ENCODE data around the gene CITED4.

CITED4 gene

DNA sequence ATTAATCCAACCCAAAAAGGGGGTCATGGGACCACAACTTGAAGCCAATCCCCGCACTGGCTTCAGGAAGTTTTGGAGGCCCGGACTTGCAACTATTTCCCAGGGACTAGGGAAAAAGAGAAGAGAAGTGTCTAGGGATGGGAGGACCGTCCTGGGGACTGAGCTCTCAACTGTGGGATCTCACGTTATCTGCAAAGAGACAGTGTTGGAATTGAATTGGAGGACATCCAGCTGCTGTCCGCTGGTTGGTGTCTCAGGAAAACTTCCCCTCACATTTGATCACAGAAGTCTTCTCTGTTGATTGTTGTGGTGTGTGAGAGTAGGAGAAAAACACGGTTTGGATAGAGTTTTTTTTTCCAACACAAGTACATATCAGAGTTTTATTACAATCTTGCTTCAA lies 46.2 kb upstream of the CITED4 start:
- Histone ChIP-seq H2AFZ (ENCODE audit: low read length) (no peak overlapping the region), H3K27me3 (ENCODE audit: insufficient read depth, low read length, poor library complexity, severe bottlenecking) (no peaks in the 10 kb centered on the region), H3K79me2 (ENCODE audit: insufficient read depth, low read length) (no peaks in the 10 kb centered on the region)

DNA sequence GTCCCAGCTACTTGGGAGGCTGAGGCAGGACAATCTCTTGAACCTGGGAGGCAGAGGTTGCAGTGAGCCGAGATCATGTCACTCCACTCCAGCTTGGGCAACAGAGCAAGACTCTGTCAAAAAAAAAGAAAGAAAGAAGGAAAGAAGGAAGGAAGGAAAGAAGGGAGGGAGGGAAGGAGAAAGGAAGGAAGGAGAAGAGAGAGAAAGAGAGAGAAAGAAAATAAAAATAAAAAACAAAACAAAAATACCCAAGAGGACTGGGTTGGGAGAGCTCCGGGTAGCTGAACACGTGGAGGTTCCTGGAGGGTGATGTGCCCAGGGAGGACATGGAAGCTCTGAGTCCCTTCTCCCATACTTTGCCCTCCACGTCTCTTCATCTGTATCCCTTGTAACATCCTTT lies 45.7 kb upstream of the CITED4 start:
- H3K4me2 ChIP-seq (ENCODE audit: low read depth, low read length, poor library complexity, severe bottlenecking), result no peak overlapping the region
- no peaks in the 10 kb centered on the region for H3F3A ChIP-seq (ENCODE audit: low read depth)
- TF ChIP-seq, protein P1, sequence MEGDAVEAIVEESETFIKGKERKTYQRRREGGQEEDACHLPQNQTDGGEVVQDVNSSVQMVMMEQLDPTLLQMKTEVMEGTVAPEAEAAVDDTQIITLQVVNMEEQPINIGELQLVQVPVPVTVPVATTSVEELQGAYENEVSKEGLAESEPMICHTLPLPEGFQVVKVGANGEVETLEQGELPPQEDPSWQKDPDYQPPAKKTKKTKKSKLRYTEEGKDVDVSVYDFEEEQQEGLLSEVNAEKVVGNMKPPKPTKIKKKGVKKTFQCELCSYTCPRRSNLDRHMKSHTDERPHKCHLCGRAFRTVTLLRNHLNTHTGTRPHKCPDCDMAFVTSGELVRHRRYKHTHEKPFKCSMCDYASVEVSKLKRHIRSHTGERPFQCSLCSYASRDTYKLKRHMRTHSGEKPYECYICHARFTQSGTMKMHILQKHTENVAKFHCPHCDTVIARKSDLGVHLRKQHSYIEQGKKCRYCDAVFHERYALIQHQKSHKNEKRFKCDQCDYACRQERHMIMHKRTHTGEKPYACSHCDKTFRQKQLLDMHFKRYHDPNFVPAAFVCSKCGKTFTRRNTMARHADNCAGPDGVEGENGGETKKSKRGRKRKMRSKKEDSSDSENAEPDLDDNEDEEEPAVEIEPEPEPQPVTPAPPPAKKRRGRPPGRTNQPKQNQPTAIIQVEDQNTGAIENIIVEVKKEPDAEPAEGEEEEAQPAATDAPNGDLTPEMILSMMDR (conservative IDR thresholded peaks at IDR 0.05; ENCODE audit: low read length), result no peak
- no peak for TF ChIP-seq EZH2phosphoT487 (IDR thresholded peaks at IDR 0.05; ENCODE audit: borderline replicate concordance)
- no peaks in the 10 kb centered on the region for H3K4me1 ChIP-seq (ENCODE audit: insufficient read depth, low read length, poor library complexity, severe bottlenecking)
- H3K9ac ChIP-seq (ENCODE audit: low read depth, low read length, poor library complexity, severe bottlenecking), result no peak overlapping the region
- H2AFZ ChIP-seq (ENCODE audit: low read length), result no peak overlapping the region
- no peaks in the 10 kb centered on the region for H3K36me3 ChIP-seq (ENCODE audit: insufficient read depth, low read length)
- H3K9me2 ChIP-seq (replicated peaks; ENCODE audit: low read depth, low read length), result no peaks in the 10 kb centered on the region
- H3K27me3 ChIP-seq (ENCODE audit: insufficient read depth, low read length, poor library complexity, severe bottlenecking), result no peaks in the 10 kb centered on the region
- no peaks in the 10 kb centered on the region for H3K9me3 ChIP-seq (ENCODE audit: insufficient read depth, low read depth, low read length)
- H3K79me2 ChIP-seq (ENCODE audit: insufficient read depth, low read length), result no peaks in the 10 kb centered on the region
- no peak overlapping the region for H3K4me3 ChIP-seq (ENCODE audit: low read length, poor library complexity, severe bottlenecking)
- no peaks in the 10 kb centered on the region for H4K20me1 ChIP-seq (ENCODE audit: insufficient read depth, low read length, poor library complexity, severe bottlenecking)

More for the DNA sequence above, 46.2 kb upstream of the CITED4 start:
- Histone ChIP-seq H3K4me1 (ENCODE audit: insufficient read depth, low read length, poor library complexity, severe bottlenecking) (no peaks in the 10 kb centered on the region), H3K4me3 (ENCODE audit: low read length, poor library complexity, severe bottlenecking) (no peak overlapping the region), H3K9me3 (ENCODE audit: insufficient read depth, low read depth, low read length) (no peaks in the 10 kb centered on the region), H3K9ac (ENCODE audit: low read depth, low read length, poor library complexity, severe bottlenecking) (no peak overlapping the region), H4K20me1 (ENCODE audit: insufficient read depth, low read length, poor library complexity, severe bottlenecking) (no peaks in the 10 kb centered on the region), H3K9me2 (replicated peaks; ENCODE audit: low read depth, low read length) (no peaks in the 10 kb centered on the region), H3K4me2 (ENCODE audit: low read depth, low read length, poor library complexity, severe bottlenecking) (no peak overlapping the region), H3K36me3 (ENCODE audit: insufficient read depth, low read length) (no peaks in the 10 kb centered on the region), H3F3A (ENCODE audit: low read depth) (no peaks in the 10 kb centered on the region)
- TF ChIP-seq, protein P1 (conservative IDR thresholded peaks at IDR 0.05; ENCODE audit: low read length), result no peak
- no peak for TF ChIP-seq EZH2phosphoT487 (IDR thresholded peaks at IDR 0.05; ENCODE audit: borderline replicate concordance)

DNA sequence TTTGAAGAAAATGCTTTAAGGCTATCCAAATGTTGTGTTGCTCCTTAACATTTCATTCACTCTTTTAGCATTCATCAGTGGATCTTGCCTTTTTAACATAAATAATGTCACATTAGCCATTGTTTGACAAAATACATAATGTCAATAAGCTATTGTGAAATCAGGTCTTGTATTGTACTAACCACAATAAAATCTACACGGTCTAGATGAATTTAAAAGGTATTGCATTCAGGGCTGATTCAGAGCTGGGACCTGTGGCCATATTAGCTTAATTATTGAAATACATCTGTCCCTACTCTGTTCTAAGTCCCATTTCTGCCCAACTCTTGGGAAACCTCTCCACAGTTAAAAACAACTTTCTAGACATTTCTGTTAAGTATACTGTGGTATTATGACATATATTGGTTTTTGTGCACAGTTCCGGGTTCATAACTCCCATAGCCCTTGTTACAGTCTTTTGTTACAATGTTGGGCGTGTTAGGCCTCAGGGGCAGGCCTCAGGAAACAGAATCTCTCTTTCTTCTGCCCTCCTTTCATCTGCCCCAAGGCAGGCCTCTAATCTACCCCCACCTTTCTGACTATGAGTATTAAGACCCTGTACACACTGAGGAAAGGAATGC lies 44.7 kb upstream of the CITED4 start:
- Histone ChIP-seq H2AFZ (ENCODE audit: low read length) (no peak overlapping the region), H3K4me2 (ENCODE audit: low read depth, low read length, poor library complexity, severe bottlenecking) (no peak overlapping the region), H3K27me3 (ENCODE audit: insufficient read depth, low read length, poor library complexity, severe bottlenecking) (no peaks in the 10 kb centered on the region), H4K20me1 (ENCODE audit: insufficient read depth, low read length, poor library complexity, severe bottlenecking) (no peaks in the 10 kb centered on the region), H3K9me3 (ENCODE audit: insufficient read depth, low read depth, low read length) (no peaks in the 10 kb centered on the region), H3K9ac (ENCODE audit: low read depth, low read length, poor library complexity, severe bottlenecking) (no peak overlapping the region), H3F3A (ENCODE audit: low read depth) (no peaks in the 10 kb centered on the region), H3K4me1 (ENCODE audit: insufficient read depth, low read length, poor library complexity, severe bottlenecking) (no peaks in the 10 kb centered on the region), H3K36me3 (ENCODE audit: insufficient read depth, low read length) (no peaks in the 10 kb centered on the region), H3K9me2 (replicated peaks; ENCODE audit: low read depth, low read length) (no peaks in the 10 kb centered on the region), H3K79me2 (ENCODE audit: insufficient read depth, low read length) (no peaks in the 10 kb centered on the region), H3K4me3 (ENCODE audit: low read length, poor library complexity, severe bottlenecking) (no peak overlapping the region)
- TF ChIP-seq, protein P1 (conservative IDR thresholded peaks at IDR 0.05; ENCODE audit: low read length), result no peak
- TF ChIP-seq EZH2phosphoT487 (IDR thresholded peaks at IDR 0.05; ENCODE audit: borderline replicate concordance), result no peak

All from Loucy (cell line).